ENCODE results near the gene SLC16A11. TPM values are rescaled to one million over a fixed set of nuclear protein-coding genes. Genes with fewer than 3 reads are reported as not detected.

SLC16A11 gene
- total and polyA plus RNA-seq, 9 of the 15 experiments (the other 6 are each of a cell fraction or from before 2014, with no cell fraction given), result not detected

GRCh38 chr17:7014261-7014994 lies 29.5 kb downstream of the SLC16A11 start (continued):
- TF ChIP-seq ZBTB40 (IDR thresholded peaks at IDR 0.05), result peak; percentile 92
- no peak for TF ChIP-seq ZBTB40 (CRISPR knock-in tag; IDR thresholded peaks at IDR 0.05)
- TF ChIP-seq CTCFL (IDR thresholded peaks at IDR 0.05; ENCODE audit: borderline replicate concordance, insufficient read depth, low read depth, low read length, poor library complexity, severe bottlenecking), result peak; percentile 80
- TF ChIP-seq FOXK2 (conservative IDR thresholded peaks at IDR 0.05 in 1 of 2, IDR thresholded peaks at IDR 0.05 in 1 of 2; ENCODE audit: low read depth in 2 of 2), result peak; percentile 35 to 63; a peak in 3 of 4 replicates
- TF ChIP-seq CTCF (IDR thresholded peaks at IDR 0.05 in 2 of 3, conservative IDR thresholded peaks at IDR 0.05 in 1 of 3; ENCODE audit: insufficient read depth in 2 of 3, low read depth in 1 of 3, low read length in 3 of 3), result peak in 2 of 3 experiments; percentile 63 to 74; a peak in 5 of 6 replicates
- TF ChIP-seq SP1 (CRISPR knock-in tag; IDR thresholded peaks at IDR 0.05), result peak; percentile 67; the same call in 1 of the 2 replicates
- TF ChIP-seq KDM5B (IDR thresholded peaks at IDR 0.05; ENCODE audit: insufficient replicate concordance, low read depth, low read length), result peak; percentile 24
- TF ChIP-seq TAF9B (IDR thresholded peaks at IDR 0.05; ENCODE audit: partially characterized antibody), result peak; percentile 25
- TF ChIP-seq ZNF124 (CRISPR knock-in tag; IDR thresholded peaks at IDR 0.05), result no peak
- TF ChIP-seq ELK1 (CRISPR knock-in tag; IDR thresholded peaks at IDR 0.05), result no peak
- TF ChIP-seq MCM7 (IDR thresholded peaks at IDR 0.05), result no peak
- TF ChIP-seq NCOR1 (IDR thresholded peaks at IDR 0.05), result peak; percentile 52; the same call in 1 of the 2 replicates
